Lower leg skin (tissue), 3 donors: ENCODE results near the gene PPM1L.

ENCODE experiments used
- CTCF ChIP-seq, 3 donors: fragments of 450-650 bp; IDR thresholded peaks; one replicate each; pipeline ENCODE4 v1.5.1; 2016; ENCODE audit warnings: antibody characterized with exemption in 3 of 3, mild to moderate bottlenecking in 3 of 3, moderate library complexity in 2 of 3
- POLR2A ChIP-seq, 2 donors: fragments of 450-650 bp; IDR thresholded peaks; one replicate each; pipeline ENCODE4 v1.6.1; 2016 to 2017; ENCODE audit warnings: antibody characterized with exemption in 2 of 2, mild to moderate bottlenecking in 1 of 2, moderate library complexity in 1 of 2

DNA sequence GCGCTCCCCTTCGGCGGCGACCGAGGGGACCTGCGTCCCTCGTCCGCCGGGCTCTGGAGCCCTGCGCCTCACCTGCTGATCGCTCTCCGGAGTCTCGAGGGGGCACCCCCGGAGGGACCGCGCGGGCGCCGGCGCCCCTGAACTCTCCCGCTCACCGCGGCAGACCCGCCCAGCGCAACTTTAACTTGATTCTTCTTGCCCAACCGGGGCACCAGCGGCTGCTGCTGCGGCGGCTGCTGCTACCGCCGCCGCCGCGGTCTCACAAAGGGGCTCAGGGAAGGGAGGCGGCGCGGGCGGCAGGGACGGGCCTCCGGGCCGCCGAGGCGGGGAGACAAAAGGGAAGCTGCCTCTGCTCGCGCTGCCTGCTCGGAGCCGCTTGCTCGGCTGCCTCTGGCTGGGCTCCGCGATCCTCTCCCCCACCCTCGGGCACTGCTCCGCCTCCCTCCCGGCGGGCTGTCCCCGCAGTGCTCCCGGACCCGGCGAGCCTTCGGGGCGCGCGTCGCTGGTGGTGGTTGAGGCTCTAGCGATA, at the start of gene PPM1L:
- TF ChIP-seq POLR2A (IDR thresholded peaks at IDR 0.05): no peak
- TF ChIP-seq CTCF (IDR thresholded peaks at IDR 0.05): no peak
